ENCODE results near the gene LARGE1.

Gene LARGE1

DNA sequence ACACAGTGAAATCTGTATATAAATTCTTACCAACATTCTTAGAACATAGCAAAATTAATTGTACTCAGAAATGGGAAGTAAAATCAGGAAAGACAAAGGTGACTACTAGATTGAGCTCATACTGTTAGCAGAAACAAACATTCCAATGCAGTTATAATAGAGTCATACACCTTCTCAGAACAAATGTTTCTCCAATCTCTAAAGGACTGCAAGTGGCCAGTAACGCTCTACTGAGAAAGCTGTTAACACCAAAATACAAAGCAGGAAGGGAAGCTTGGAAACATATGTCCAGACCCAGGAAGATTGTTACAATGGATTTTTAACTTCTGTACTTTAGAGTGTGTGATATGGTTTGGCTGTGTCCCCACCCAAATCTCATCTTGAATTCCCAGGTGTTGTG is 341.5 kb downstream of the LARGE1 start:
- DNase-seq, result no peak

DNA sequence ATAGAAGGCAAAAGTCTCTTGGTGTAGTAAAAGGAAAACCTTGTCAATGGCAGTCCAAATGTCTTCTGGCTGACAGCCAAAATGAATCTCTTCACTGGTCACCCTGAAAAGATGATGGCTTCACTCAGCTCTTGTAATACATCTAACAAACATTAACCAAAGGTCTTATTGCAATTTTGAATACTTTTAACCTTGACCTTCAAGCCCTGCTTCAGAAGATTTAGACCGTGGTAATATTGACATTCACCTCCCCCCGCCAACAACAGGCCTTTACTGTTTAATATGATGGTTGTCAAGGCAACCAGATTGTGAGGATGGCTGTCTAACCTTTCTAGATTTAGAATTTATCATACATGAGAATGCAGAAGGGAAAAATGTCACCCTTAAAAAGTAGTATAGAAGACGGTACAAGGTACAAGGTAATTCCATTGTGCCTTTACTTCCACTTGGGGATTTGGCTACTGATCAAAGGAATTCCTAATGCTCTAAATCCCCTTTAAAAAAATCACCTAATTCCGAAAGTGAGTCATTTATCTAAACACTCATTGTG is 342.3 kb downstream of the LARGE1 start:
- DNase-seq, result no peak

DNA sequence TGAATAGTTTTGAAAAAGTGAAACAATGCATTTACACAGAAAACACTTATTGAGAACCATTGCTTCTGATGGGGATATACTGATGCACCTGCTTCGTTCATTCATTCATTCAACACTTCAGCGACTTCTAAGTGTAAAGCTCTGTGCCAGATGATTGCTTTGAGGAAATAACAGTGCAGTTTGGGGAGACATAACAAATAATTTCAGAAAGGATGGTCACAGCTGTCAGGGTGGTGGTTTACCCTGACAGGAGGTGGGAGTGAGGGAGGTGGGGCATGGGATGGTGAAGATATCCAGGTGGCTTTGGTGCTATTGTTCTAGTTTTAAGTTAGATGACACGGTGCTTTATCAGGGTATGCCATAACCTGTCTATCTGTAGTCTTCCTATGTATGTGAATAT is 344.1 kb downstream of the LARGE1 start:
- DNase-seq, result no peak

DNA sequence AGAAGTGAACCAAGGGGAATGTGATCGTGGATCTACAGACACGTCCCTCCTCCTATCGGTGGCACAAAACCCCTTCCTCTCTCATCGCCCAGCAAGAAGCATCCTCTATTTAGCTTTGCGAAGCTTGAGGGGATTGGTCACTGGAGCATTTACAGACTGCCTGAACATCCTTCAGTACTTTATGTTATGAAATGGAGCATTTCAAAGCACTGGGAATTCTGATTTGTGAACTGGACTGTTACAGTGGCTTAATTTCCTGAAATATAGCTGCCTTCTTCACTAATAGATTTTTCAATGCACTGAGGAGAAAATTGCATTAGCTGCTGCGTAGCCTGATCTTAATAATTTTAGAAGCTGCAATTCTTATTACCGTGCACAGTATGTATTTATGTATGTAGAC is 344.5 kb downstream of the LARGE1 start:
- no peak for DNase-seq

DNA sequence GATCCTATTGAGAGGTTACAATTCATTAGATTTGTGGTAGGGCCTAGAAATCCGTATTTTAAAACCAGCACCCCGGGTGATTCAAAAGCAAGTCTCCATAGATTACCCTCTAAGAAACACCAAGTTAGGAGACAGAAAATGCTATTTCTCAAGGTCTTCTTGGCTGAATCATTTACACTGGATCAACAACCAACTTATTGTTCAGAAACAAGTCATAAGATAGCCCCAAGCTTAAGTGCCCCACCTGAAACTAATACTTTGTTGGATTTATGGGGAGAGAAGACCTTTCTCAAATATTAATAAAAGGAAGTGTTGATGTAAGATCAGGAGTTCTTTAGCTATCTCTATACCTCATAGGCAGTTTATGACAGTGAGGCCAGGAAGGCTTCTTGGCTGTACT is 345.2 kb downstream of the LARGE1 start:
- DNase-seq, result no peak

DNA sequence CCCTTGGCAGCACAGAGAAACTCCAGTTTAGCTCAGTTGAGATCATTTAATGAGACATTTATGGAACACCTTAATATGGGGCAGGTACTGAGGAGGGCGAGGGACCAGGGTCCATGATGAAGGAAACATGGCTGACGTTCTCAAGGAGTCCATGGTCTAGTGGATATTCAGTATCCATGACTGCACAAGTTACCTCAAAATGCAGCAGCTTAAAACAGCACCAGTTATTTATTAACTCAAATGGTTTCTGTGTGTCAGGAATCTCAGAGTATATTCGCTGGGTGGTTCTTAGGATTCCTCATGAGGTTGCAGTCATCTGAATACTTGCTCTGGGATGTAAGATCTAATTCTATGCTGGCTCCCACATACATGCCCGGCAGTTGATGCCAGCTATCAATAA is 346.8 kb downstream of the LARGE1 start:
- DNase-seq, result no peak

DNA sequence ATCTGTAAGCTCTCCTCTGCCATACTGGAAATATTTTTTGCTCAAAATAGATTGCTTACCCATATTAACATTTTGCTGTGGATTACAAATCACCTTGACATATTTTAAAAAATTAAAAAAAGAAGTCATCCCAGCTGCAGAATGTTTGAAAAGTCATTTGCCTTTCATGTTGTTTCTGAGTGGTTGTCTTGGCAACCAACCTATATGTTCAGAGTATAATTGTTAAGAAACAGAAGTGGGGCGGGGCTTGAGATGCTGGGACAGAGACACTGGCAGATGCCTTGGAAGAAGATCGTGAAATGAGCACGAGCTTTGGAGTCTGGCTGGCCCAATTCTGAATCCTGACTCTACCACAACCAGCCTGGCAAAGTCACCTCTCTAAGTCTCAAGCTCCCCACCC is 348.2 kb downstream of the LARGE1 start:
- DNase-seq, result no peak

DNA sequence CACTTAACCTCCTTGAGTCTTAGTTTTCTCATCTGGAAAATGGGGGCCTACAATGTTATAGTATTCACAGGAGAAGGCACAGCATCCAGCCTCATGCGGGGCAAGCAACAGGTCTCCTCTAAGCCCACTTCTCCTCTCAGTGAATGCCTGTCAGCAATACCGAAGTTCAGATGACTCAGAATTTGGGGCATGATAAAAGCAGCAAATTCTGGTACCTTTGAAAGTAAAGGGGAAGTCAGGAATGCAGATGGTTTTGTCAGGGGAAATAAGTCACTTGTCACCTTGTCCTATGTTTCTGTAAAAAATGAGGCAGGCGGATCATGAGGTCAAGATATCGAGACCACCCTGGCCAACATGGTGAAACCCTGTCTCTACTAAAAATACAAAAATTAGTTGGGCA is 350.2 kb downstream of the LARGE1 start:
- no peak for DNase-seq

DNA sequence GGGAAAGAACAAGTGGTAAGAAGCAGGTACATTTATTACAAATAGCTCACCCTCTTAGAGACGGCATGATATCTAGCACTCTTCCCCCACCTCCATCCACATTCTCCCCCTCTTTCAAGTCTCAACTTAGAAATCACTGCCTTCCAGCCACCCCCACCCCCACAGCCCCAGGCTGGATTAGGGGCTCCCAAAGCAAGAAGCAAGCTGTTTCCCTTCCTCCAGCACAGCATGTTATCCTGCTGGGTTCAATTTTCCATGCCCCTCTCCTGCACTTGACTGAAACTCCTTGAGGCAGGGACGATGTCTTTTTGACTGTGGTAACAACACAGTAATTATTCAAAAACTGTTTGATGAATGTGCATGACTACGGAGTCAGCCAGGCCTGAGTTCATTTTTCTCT is 350.7 kb downstream of the LARGE1 start:
- DNase-seq, result no peak

DNA sequence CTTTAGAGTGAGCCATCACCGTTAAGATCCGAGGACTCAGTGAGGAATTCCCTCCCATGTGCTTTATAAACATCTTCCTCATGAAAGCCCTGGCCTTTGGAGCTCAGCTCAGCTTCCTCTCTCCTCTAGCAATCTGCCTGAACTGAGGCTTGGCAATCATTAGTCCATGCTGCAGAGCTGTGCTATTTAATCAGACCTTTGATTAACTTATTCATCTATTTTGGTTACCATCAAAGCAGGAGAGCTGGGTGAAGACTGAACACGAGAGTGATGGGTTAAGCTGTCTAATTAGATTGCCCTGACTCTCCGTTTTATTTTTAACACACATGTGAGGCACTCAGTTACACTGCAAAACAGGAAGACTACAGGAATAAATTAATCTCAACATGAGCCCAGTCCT is 351.3 kb downstream of the LARGE1 start:
- DNase-seq, result no peak

DNA sequence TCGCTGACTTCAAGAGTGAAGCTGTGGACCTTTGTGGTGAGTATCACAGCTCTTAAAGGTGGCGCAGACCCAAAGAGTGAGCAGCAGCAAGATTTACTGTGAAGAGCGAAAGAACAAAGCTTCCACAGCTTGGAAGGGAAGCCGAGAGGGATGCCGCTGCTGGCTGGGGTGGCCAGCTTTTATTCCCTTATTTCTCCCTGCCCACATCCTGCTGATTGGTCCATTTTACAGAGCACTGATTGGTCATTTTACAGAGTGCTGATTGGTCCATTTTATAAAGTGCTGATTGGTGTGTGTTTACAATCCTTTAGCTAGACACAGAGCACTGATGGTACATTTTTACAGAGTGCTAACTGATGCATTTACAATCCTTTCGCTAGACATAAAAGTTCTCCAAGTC is 353.8 kb downstream of the LARGE1 start:
- DNase-seq, result peak; percentile 53

DNA sequence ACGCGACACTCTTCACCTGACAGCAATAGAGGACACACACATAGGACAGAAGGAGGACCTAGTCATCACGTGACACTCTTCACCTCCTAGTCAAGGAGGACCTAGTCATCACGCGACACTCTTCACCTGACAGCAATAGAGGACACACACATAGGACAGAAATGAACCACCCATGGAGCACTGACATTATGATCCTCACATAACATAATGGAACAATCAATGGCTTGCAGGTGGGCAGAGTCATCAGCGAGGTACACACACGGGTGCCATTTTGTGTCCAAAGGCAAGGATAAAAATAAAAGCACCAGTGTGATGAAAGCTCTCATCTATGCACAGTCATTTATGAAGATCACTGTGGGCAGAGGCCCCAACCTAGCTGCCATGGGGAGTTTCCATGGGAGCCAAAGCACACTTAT is 354.7 kb downstream of the LARGE1 start:
- peak; percentile 96 for DNase-seq

DNA sequence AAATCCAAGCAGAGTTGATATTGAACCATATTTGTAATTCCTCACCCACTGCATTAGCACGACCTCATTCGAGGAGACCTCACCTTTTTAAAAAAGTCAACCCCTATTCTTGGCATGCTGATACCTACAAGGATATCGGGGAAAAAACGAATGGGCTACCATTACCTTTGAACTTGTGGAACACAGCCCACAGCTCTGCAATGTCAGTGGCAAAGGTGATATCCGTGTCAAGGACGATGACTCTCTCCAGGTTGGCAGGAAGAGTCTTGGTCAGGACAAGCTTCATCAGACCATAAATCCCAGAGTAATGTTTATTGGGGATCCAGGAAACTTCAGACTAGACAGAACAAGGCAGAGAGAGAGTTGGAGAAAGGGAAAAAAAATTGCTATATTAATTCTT is 355.6 kb downstream of the LARGE1 start:
- no peak for DNase-seq

DNA sequence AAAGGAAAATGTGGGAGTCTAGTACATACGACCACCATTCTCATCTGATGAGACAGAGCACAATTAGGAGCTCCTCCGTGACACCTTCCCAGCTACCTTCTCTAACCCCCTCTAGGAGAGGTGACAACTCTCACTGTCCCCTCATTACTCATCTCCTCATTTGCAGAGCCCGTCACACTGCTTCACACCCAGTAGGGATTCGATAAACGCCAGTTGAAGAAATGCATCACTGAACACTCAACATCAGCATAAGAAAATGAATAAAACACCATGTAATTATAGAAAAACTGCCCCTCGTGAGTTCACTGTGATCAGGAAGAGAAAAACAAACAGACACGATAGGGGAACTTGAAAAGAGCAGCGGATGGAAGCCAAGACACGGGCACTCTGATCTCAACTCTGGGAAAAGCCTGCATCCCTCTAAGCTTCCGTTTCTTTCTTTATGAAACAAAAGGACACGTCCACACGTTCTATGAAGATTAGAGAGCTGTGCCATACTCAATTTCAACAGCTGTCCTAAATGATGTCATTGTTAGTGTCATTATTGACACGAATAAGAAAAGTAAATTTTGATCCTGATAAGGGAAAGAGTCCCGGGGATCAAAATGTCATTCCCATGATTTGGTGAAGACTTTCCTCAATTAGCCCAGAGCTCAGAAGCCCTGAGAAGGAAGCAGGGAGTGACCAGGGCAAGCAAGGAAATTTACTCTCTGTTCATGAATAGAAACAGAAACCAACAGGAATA is 356.9 kb downstream of the LARGE1 start:
- DNase-seq, result peak; percentile 79

DNA sequence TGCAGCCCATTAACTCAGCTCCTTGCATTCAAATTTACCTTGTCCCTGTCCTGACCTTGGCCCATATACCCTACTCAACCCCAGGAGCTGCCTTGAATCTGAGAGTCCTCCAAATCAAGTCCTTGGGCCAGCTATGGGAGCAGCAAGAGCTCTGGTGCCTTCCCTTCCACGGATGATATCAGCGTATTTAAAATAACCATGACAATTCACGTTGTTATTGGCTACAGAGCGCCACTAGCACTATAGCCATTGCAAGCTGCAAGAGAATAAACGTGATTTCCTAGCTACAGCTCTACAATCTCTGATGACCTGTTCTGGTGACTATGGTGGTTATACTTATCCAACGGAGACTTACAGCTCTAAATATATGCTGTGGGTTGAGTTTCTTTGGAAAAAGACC is 357.8 kb downstream of the LARGE1 start:
- peak; percentile 45 for DNase-seq

DNA sequence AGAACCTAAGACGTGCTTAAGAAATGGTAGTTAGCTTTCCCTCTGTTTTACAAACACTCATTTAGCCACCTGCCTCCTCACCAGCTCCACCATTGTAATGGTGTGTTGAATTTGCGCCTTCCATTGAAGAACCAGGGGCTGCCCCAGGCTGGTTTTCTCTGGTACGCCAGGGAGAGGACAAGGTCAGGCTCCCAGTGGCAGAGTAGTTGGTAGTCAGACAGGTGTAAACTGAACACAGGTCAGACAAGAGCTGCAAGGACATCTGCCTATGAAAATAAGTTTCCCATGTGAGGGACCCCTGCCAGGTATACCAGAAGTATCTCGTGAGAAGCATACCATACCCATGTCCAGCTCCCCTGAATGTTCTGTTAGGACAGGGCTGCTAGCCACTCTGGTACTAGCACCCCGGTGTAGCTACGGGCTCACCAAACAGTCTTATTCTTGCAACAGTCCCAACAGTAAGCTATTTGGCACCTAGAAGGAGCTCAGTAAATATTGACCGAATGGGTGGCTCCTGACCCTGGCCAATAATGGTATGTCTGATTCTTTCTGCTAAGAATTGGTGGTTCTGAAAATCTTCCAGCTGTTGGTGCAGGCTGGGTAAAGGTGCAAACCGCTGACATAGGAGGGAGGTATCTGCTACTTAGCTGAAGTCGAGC is 359.0 kb downstream of the LARGE1 start:
- no peak for DNase-seq

DNA sequence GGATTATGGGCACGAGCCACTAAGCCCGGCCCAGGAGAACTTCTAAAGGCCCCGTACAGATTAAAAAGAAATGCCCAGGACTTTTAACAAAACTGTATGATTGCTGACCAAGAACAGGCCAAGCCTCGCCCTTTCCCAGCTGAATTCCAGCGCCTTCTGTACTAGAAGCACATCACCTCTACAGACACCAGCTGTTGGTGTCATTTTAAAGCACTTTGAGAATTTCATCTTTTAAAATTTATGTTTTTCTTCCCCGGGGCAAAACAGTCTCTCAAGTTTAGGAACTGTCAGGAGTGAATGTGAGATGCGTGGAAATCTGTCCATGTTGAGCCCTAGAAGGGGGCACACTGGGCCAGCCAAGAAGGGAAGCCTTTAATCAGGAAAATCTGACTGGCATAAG is 362.4 kb downstream of the LARGE1 start:
- DNase-seq, result no peak

DNA sequence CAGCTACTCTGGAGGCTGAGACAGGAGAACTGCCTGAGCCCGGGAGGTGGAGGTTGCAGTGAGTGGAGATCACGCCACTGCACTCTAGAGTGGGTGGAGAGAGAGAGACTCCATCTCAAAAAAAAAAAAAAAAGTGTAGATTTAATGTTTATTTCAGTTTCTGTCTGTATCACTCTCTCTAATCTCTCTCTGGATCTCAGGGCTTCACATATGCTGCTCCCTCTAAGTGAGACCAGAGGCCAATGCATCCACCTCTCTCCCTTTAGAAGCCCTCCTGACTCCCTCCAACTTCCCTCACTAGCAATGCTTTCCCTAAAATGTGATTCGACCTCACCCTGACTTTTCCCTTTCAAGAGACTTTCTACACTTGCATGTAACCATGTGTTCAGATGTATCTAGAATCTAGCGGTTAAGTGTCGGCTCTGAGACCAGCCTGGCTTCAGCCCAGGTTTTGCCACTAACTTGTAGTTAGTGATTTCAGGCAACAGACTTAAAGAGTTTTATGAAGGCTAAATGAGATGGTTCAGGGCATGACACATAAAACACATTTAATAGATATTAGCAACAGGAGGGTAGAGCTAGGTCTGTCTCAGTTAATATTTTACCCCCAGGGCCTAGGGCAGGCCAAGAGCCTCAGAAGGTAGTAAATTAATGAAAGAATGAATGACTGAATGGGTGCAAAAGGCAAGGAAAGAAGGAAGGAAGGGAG is 364.3 kb downstream of the LARGE1 start:
- DNase-seq, result no peak

DNA sequence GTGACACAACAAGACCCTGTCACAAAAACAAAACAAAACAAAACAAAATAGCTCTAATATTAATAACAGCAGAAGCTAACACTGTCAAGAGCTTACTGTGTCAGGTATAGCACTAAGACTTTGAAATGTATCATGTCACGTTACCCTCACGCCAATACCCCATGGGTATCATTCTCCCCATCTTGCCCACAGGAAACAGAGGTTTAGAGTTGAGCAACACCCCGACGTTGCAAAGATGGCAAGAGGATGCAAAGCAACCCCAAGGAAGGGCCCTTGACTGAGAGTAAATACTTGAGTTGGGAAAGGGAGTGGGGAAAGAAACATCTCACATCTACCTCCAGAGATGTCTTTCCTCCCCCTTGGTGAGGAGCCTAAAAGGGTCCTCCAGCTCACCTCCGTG is 366.8 kb downstream of the LARGE1 start:
- DNase-seq, result no peak

DNA sequence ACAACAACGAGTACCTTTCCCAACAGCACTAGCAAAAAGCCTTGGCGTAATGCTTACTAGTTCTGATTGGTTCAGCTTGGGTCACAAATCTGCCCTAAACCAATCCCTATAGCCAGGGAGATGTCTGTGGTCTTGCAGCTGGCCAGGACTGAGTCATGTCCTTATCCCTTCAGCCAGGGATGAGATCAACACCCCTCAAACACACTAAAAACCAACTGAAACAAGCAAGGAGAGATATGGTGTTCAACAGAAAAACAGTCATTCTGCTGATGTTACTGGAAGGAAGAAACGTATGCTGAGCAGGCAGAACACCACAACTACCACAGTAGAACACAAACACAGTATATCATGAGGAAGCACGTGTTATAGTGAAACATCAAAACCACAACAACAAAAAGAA is 375.6 kb downstream of the LARGE1 start:
- DNase-seq, result no peak

DNA sequence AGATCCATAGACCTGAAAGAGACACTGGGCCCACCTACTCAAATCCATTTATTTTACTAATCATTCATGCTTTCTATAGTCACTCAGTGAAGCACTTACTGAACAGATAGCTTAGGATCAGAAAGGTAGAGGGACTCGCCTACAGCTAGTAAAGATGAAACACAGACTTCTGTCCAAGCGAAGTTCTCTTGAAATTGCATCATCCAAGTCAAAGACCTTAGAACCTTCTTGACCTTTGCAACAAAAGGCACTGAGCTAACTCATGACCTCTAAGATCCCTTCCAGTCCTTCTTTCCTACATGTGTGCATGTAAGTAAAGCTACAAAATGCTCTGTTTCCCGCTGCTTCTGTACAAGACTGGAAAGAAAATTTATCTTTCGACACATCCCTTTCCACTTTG is 377.6 kb downstream of the LARGE1 start:
- DNase-seq, result no peak

DNA sequence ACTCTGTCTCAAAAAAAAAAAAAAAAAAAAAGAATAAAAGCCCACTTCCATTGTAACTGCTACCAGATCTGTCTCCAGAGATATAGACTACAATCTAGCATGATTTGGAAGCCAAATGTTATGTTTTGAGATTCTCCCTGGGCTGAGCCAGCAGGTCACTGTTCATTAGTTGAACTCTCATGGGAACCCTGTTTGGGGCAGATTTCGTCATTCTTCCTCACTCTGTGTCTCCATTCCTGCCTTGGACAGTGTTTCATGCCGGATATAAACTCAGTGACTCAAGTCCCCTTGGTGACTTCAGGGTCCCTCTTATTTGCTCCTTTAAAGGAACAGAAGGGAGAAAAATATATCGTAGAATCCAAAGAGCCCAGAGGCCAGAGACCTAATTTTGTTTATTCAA is 378.1 kb downstream of the LARGE1 start:
- no peak for DNase-seq

DNA sequence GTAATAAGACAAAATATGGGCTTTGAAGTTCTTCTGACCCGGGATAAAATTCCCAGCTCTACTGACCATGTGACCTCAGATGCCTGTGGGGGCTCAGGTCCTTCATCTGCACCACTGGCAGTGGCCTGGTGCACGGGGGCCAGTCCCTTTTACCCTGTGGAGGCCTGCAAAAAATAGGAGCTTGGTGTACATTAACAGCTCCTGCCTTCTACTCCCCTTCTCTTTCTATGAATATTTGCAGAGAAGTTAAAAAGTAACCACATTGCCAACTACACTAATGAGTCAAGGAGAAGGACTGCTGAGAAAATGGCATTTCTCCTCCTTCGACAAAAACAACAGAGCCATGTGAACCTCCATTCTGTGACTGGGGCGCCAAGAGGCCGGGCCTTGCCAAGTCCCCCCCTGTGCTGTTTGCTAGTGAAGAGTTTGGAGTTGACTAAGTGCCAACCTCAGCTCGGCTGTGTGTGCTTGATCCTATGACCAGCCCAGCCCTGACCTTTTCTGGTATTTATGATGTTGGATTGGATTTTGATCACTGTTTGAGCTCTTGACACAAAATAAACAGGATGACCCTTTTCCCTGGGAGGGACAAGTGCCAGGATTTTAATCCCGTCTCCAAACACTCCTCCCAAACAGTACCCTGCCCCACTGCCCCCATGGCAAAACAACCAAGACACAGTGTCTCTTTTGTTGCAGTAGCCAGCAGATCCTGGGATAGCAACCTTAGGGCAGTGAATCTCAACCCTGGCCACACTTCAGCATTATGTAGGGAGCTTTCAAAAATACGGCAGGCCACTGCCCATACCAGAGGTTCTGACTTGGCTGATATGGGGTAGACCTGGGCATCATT is 380.1 kb downstream of the LARGE1 start:
- DNase-seq, result peak; percentile 13
